ENCODE results near the gene PANK1.
A peak's percentile ranks its signal among the peaks of the same experiment; 100 is the strongest.

The PANK1 gene

DNA sequence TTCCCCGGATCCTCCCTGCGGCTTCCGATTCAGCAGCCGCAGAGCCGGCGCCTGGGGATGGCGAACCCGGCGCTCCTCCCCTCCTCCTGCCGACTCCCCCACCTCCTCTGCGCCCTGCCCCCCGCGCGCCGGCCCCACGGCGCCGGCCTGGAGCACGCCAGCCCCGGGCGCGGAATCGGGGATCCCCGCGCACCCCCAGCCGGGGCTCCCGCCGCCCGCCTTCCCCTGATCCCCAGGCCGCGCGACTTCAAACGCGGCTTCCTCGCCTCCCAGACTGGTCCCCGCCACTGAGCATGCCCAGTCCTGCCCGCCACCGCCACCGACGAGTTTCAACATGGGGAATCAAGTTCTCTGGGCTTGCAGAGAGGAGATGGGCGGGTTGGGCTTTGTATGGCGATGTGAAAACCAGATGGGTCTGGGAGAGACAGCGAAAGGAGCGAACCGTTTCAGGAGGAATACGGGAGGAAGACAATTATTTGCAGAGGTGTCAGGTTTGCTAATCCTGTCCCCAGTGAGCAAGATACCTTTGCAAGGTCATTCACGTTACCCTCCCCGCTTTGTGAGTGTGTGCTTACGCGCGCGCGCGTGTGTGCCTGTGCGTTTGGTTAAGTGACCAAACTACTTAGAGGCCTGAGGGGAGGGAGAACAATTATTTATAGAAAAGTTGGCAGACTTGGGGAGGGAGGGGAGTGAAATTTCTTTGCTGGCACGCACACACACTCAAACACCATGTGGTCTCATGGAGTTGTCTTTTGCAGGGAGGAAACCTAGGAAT lies at the start of gene PANK1:
Gene PANK1, minus strand, starts transcription at position 276 of the 775 bp plus-strand sequence. CDS start 351 bp downstream, outside the sequence.
- DNase-seq: peak; percentile 58

- no peak for DNase-seq
Observed at GRCh38 chr10:89693176-89693575, 48.1 kb upstream of the PANK1 start.

- DNase-seq: no peak
Observed at GRCh38 chr10:89692416-89692815, 47.4 kb upstream of the PANK1 start.

DNA sequence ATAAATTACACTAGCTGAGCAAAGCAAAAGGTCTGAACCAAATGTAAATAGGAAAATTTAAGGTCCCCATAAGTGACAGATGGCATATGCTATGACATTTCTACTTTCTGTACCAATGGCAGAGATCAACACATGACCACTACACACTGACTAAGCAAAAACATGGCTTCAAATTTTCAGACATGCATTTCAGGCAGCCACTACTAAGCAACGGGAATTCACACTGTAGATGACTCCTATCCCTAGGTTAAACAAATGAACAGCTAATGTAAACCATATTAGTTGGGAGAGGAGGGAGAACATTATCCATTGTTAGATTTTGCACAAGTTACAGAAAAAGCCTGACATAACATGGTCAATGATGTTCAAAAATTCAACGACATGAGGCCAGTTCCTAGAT lies 45.0 kb upstream of the PANK1 start:
- no peak for DNase-seq

DNA sequence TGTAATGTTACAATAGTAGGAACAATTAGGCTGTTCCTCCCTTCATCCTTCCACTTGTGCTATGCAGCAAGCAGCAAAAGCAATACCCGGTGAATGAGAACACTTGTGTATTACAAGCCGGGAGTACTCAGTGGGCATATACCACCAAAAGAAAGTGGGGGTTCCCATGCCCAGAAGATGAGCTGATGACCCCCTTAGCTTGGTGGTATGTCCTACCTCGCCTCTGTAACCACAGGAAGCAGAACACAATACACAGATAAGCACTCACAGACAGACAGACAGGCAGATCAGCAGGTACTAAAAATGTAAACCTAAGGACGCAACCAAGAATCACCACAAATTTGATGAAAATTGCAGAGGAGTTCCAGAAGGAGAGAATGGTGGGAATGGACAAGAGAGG lies 40.9 kb upstream of the PANK1 start:
- DNase-seq: no peak

DNA sequence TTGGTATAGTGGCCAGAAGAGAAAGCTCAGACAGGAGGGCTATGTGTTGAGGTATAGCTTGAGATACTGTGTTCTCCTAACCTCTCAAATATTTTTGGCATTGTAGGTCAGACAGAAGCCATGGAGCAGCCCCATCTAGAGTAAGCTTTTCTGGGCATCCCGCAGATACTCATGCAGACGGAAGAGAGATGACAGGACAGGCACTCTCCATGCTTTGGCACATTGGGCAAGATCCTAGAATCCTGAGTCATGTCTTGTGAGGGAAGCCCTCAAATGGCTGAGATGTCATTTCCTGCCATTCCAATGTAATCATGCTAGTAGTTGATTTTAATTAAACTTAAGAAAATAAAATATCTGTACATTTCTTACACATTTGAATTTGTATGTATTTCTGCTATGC lies 39.6 kb upstream of the PANK1 start:
- DNase-seq: peak; percentile 17

- no peak for DNase-seq
Observed at GRCh38 chr10:89683883-89684282, 38.8 kb upstream of the PANK1 start.

- no peak for DNase-seq
Observed at GRCh38 chr10:89679986-89680385, 34.9 kb upstream of the PANK1 start.

GRCh38 chr10:89677341-89677740 lies 32.3 kb upstream of the PANK1 start:
- no peak for DNase-seq

GRCh38 chr10:89670926-89671325 lies 25.9 kb upstream of the PANK1 start:
- DNase-seq: no peak

DNA sequence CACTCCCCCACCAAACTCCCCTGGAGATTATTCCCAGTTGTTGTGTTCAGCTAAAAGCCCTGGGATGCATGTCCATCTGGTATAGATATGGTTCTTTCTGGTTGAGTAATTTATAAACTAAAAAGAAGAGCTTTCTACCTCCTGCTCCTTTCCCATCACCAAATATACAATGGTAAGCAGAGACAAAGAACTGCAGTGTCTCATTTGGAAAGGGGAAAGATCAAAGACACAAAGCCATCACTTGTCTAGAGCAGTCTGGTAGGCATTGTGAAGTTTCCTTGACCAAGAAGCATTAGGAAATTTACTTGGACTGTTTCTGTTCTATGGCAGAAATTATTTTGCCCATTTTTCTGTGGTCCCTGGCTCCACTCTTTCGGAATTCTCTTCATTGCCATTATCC lies 24.9 kb upstream of the PANK1 start:
- DNase-seq: no peak

DNA sequence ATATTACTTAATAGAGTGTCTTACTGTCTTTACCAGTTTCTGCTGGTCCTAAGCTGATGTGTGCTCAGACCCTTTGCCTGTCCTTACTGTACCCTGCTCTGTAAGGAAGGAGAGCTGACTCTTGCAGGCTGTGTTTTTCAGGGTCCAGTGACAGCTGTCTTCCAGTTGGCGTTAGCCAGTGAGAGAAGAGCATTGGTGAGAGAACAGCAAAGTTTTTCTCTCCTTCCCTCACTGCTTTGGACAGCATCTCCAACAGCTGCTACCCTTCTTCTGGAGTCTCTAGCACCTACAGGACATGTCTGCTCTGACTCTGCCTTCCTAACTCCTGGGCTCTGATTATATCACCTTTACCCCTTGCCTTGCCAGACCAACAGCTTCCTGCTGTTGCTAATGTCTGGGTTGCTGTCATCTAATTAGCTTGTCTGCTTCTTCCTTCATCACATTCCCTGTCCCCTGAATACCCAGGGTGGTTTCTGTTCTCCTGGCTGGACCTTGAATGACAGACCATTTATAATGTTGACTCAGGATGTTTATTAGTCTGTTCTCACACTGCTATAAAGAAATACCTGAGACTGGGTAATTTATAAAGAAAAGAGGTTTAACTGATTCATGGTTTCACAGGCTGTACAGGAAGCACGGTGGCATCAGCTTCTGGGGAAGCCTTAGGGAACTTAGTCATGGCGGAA lies 23.5 kb upstream of the PANK1 start:
- DNase-seq: no peak

GRCh38 chr10:89666138-89666537 lies 21.1 kb upstream of the PANK1 start:
- no peak for DNase-seq

DNA sequence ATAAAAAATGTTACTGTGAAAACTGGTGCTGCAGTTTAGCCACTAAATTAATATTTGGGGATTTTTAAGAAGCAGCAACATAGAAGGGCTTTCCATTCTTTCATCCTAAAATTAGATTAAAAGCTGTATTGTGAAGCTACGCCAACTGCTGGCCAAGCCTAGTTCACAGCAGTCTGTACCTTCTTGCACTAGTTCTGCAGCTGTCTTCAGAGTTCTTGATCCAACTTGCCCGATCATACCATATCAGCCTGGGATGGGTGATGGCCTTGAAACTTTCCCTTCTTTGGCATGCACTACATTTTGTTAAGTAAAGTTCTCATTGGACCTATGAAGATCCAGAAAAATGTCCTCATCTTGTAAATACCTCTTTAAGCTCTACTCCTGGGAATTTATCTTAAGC lies 20.3 kb upstream of the PANK1 start:
- DNase-seq: no peak

GRCh38 chr10:89664203-89664602 lies 19.2 kb upstream of the PANK1 start:
- no peak for DNase-seq

GRCh38 chr10:89663144-89663543 lies 18.1 kb upstream of the PANK1 start:
- no peak for DNase-seq

- no peak for DNase-seq
Observed at GRCh38 chr10:89662596-89662995, 17.6 kb upstream of the PANK1 start.

DNA sequence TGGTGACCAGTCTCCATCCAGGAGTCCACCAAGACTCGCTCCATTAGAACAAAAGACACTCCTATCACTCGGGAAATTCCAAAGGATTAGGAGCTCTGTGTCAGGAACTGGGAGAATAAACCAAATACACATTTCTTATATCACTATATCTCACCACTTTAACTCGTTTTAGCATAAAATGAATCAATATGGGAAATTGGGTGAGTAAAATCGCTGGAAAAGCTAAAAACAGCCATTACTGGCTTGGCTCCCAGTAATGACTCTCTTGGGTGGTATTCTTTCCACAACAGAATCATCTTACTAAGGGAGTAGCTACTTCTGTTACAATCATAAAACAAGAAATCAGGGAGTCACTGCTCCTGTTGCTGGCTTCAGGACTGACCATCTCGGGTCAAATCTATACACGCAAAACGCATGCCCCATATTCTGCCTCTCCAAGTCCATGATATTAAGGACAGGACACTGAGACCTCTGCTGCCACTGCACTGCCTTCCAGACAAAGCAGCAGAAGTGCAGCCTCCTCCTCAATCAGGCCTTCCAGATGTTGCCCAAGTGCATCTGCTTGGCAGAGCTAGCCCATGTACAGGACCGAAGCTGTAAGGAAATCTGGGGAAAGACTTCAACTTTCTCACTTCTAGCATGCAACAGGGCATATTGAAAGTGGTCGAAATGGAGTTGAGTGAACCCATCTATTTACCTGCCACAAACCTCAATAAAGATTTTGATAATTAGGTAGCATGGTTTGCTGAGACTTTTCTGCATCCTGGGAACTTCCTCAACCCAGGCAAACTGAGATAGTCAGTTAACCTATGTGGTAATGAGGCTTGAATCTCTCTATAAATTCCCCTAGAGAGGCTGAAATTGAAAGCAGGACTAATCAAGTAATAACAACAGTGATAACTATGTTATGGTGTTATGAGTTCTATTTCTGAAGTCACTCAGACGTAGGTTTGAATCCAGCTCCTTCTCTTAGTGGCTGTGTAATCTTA lies 14.4 kb upstream of the PANK1 start:
- no peak for DNase-seq

DNA sequence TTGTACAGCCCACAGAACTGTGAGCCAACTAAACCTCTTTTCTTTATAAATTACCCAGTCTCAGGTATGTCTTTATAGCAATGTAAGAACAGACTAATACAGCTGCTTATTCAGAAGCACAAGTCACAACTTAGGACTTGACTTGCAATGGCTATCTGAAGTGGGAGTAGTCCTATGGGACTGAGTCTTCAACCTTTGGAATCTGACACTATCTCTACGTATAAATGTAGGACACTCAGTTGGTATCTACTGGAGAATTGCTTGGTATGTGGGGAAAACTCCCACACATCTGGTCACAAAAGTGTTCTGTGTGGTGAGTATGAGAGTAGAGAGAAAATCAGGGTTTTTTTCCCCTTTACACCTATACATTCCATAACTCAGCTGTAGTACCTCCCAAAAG lies 12.3 kb upstream of the PANK1 start:
- DNase-seq: no peak

DNA sequence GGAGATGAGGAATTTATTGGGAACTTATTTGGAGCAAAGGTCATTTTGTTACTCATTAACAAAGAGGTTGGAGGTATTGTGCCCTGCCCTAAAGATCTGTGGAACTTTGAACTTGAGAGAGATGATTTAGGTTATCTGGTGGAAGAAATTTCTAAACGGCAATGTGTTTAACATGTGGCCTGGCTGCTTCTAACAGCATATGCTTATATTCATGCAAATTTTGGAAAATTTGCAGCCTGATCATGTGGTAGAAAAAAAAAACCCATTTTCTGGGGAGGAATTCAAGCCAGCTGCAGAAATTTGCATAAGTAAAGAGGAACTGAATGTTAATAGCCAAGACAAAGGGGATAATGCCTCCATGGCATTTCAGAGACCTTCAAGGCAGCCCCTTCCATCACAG lies 10.7 kb upstream of the PANK1 start:
- no peak for DNase-seq

- DNase-seq: no peak
Observed at GRCh38 chr10:89653410-89653869, 8.4 kb upstream of the PANK1 start.

- no peak for DNase-seq
Observed at GRCh38 chr10:89652806-89653370, 7.8 kb upstream of the PANK1 start.

Data from CD4-positive, alpha-beta T cell treated with Interferon gamma for 1 hour (primary cell).